K562 (cell line): ENCODE results near the gene MRLN. TPM values are rescaled to one million over a fixed set of nuclear protein-coding genes. Genes with fewer than 3 reads are reported as not detected.

ENCODE experiments used
- ATAC-seq: fragments of 200-7000 bp; cut with Tn5 transposase; 3 replicates; pipeline ENCODE4 v1.9.1; 2020; ENCODE audit warnings: moderate library complexity
- BruUV-seq: library from RNA; stranded (reverse); fragments of 400-500 nt; replicated peaks from 2 replicates; lab custom pipeline; 2021; lab: Mats Ljungman, UMichigan
- CTCF ChIA-PET: fragments of 300-600 bp; formaldehyde crosslinking; extraction: SDS; loops from one replicate; lab custom pipeline; 2021; ENCODE audit warnings: low intra/inter-chr PET ratio; lab: Yijun Ruan, JAX
- POLR2A ChIA-PET: fragments of 300-600, 350-650 bp; sonication (Branson Sonifier 250); formaldehyde crosslinking; extraction: SDS; loops from one replicate; lab custom pipeline; 2021; ENCODE audit warnings: antibody characterized with exemption, inconsistent platforms; lab: Yijun Ruan, JAX
- DNase-seq, 4 experiments: peaks; one replicate each; pipeline versions ENCODE4 v3.0.0 to v3.0.0-alpha.2; 2011 to 2018; ENCODE audit warnings: low spot score in 3 of 4, mixed read lengths in 3 of 4; ENCODE audit errors: extremely low read depth in 1 of 4
- FAIRE-seq: peaks from 2 replicates; lab custom pipeline; 2011; peaks lifted over from hg19 to GRCh38; lab: Jason Lieb, UNC
- H2AFZ ChIP-seq: 2 replicates; pipeline ENCODE4 v1.6.0; 2011; ENCODE audit warnings: low read depth, low read length, control low read depth, inconsistent platforms
- H3K27ac ChIP-seq: fragments of 200-600 bp; 3 replicates; pipeline ENCODE4 v1.8.0; 2011; ENCODE audit warnings: low read depth, mild to moderate bottlenecking, control low read depth, inconsistent platforms, low read length, moderate library complexity, mixed read lengths; ENCODE audit errors: extremely low read depth
- H3K27me3 ChIP-seq, 2 experiments: fragments of 300-600 bp in 1 of 2; 2 replicates in 1 of 2; 3 replicates in 1 of 2; pipeline versions ENCODE4 v1.6.0 to v1.8.0; 2011; ENCODE audit warnings: inconsistent platforms in 2 of 2, low read length in 2 of 2, mild to moderate bottlenecking in 1 of 2, mixed read lengths in 1 of 2, moderate library complexity in 1 of 2; ENCODE audit not compliant: control insufficient read depth in 2 of 2, insufficient read depth in 2 of 2
- H3K36me3 ChIP-seq: fragments of 300-600 bp; 3 replicates; pipeline ENCODE4 v1.8.0; 2011; ENCODE audit warnings: mild to moderate bottlenecking, low read length, inconsistent platforms; ENCODE audit not compliant: control insufficient read depth, insufficient read depth
- H3K4me1 ChIP-seq, 2 experiments: fragments of 200-600 bp in 1 of 2; replicated peaks in 1 of 2; 2 replicates in 1 of 2; 3 replicates in 1 of 2; pipeline versions ENCODE4 v1.5.1 to v1.8.0; 2011; ENCODE audit warnings: inconsistent platforms in 2 of 2, low read length in 2 of 2, mild to moderate bottlenecking in 1 of 2, mixed read lengths in 1 of 2, moderate library complexity in 1 of 2; ENCODE audit not compliant: control insufficient read depth in 2 of 2, insufficient read depth in 2 of 2
- H3K4me2 ChIP-seq: 2 replicates; pipeline ENCODE4 v1.6.1; 2011; ENCODE audit warnings: low read length, control low read depth, inconsistent platforms, mixed read lengths; ENCODE audit not compliant: insufficient read depth
- H3K4me3 ChIP-seq: fragments of 200-600 bp; sonication (generic), shearing (Covaris generic); 2 replicates; pipeline ENCODE4 v1.5.1; 2016; ENCODE audit warnings: control low read depth, inconsistent platforms
- H3K79me2 ChIP-seq: fragments of 200-600 bp; 3 replicates; pipeline ENCODE4 v1.8.0; 2011; ENCODE audit warnings: low read length, inconsistent platforms; ENCODE audit not compliant: control insufficient read depth, insufficient read depth
- H3K9ac ChIP-seq, 2 experiments: 2 replicates each; pipeline versions ENCODE4 v1.6.0 to v1.6.1; 2011; ENCODE audit warnings: low read depth in 2 of 2, low read length in 2 of 2, control low read depth in 1 of 2, inconsistent platforms in 1 of 2, mild to moderate bottlenecking in 1 of 2, mixed read lengths in 1 of 2; ENCODE audit not compliant: insufficient read depth in 1 of 2
- H3K9me1 ChIP-seq: one replicate; pipeline ENCODE4 v1.6.0; 2011; ENCODE audit warnings: inconsistent platforms, mild to moderate bottlenecking, low read length, moderate library complexity; ENCODE audit not compliant: control insufficient read depth, insufficient read depth
- H3K9me3 ChIP-seq: replicated peaks from 2 replicates; pipeline ENCODE4 v1.5.1; 2011; ENCODE audit warnings: low read depth, low read length, inconsistent platforms; ENCODE audit not compliant: control insufficient read depth, insufficient read depth
- H4K20me1 ChIP-seq: replicated peaks from 2 replicates; pipeline ENCODE4 v1.6.1; 2011; ENCODE audit warnings: low read length, inconsistent platforms, mixed read lengths; ENCODE audit not compliant: control insufficient read depth, insufficient read depth
- RBFOX2 ChIP-seq: fragments of 200-400 bp; formaldehyde crosslinking; IDR thresholded peaks from 2 replicates; pipeline ENCODE4 v1.6.1; 2017; ENCODE audit warnings: low read depth, mild to moderate bottlenecking, low read length, moderate library complexity
- TCF3 ChIP-seq: sonication (generic); formaldehyde crosslinking; IDR thresholded peaks from 2 replicates; pipeline ENCODE4 v1.4.0; 2020; ENCODE audit warnings: mild to moderate bottlenecking, missing genetic modification reagents
- XRCC4 ChIP-seq: IDR thresholded peaks from one replicate; pipeline ENCODE4 v1.6.1; 2011; ENCODE audit not compliant: insufficient read depth, insufficient read length; ENCODE audit errors: extremely low read depth
- WGBS: fragments of 100-300 bp; shearing (Covaris generic); methylation state at CpG from one replicate; pipeline ENCODE4 v1.1.6; 2016; ENCODE audit warnings: low coverage, mixed read lengths; ENCODE audit not compliant: insufficient coverage; ENCODE audit errors: missing lambda C conversion rate; 5-methylcytosine and 5-hydroxymethylcytosine counted together
- in situ Hi-C: fragments of 300-500 bp; cut with MboI; formaldehyde crosslinking; loops from 4 replicates; pipeline ENCODE4 v1.15.0; 2018; ENCODE audit warnings: inconsistent platforms, mixed read lengths
- intact Hi-C: fragments of 100-400 bp; cut with micrococcal nuclease; formaldehyde crosslinking; loops from 2 replicates; pipeline ENCODE4 v1.14.2; 2022
- polyA plus RNA-seq, 8 experiments: library from polyadenylated mRNA; depleted of rRNA in 4 of 8; stranded (reverse) in 5 of 8; unstranded in 3 of 8; fragments of >200 nt; fragmentation: Nextera tagmentation in 2 of 8; fragmentation: Illumina TruSeq in 1 of 8; extraction: Ambion mirVana in 2 of 8; extraction: Trizol in 1 of 8; gene quantifications; 2 replicates each; pipeline versions ENCODE4 v1.2.1 to v1.2.3, GENCODE V29; 2011 to 2014; ENCODE audit warnings: inconsistent platforms in 1 of 8, missing spikeins in 1 of 8
- total RNA-seq, 7 experiments: library from RNA; depleted of rRNA in 6 of 7; stranded (reverse); fragments of >200 nt in 6 of 7; fragmentation: Illumina TruSeq in 2 of 7; extraction: Trizol in 2 of 7; gene quantifications; 2 replicates each; pipeline versions ENCODE4 v1.2.1 to v1.2.3, GENCODE V29; 2011 to 2021; ENCODE audit warnings: low replicate concordance in 1 of 7
- TF ChIP-seq, protein P1 (sequence below): fragments of 200-800 bp; sonication (Bioruptor generic); IDR thresholded peaks from 2 replicates; pipeline ENCODE4 v1.6.1; 2017; ENCODE audit warnings: missing genetic modification characterization, missing compliant biosample characterization

The MRLN gene
- total and polyA plus RNA-seq, 9 of the 15 experiments (the other 6 are each of a cell fraction or from before 2014, with no cell fraction given): 0.07 to 0.13 TPM; not detected in 7

DNA sequence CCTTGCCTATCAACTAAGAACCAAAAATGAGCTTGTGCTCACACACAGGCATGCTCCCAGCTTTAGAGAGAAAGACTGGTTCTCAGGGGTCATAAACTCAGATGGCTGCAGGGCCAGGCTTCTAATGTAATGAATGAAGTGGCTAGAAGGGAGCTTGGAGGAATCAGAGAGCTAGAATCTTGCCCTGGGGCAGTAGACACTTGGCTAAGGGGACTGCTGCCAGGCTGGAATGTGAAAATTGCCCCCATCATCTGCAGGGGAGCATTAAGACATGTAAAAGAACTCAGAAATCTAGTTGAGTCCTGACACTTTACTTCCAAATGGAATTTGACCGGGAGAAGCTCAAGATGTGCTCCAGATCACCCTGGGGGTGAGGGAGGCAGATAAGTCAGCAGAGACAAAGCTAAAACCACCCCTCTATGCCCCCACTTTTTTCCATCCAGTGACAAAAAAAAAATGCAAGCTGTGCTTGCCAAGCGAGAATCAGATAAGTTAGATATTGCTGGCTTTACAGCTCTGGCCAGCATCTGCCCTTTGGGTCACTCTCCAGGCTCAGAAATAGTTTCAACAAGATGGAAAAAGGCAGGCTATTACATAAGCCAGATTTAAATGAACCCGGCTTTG, 41.3 kb downstream of the MRLN start:
- peaks cover 10 to 19% of the 10 kb centered on the region in 2 experiments; a peak in 4 of 5 replicates for H3K4me1 ChIP-seq
- POLR2A ChIA-PET: interaction anchor here (1.2 kb wide), 1 partner anchor 9 kb away, joined by 7 read pairs; no protein-coding TSS in a partner anchor
- no peak for FAIRE-seq

More for the DNA sequence above, 41.3 kb downstream of the MRLN start:
- no peaks in the 10 kb centered on the region for H3K9me1 ChIP-seq
- in situ Hi-C loops: no loop called here
- no peak overlapping the region for H3K27ac ChIP-seq
- H3K9ac ChIP-seq: no peak overlapping the region
- DNase-seq (no peak), ATAC-seq (no peak)
- H3K4me2 ChIP-seq: no peak overlapping the region
- peaks cover 6 to 20% of the 10 kb centered on the region in 2 experiments for H3K27me3 ChIP-seq
- BruUV-seq: no TSS peak
- no peaks in the 10 kb centered on the region for H3K9me3 ChIP-seq
- no peak overlapping the region for H3K4me3 ChIP-seq
- no peaks in the 10 kb centered on the region for H4K20me1 ChIP-seq
- H3K79me2 ChIP-seq: no peaks in the 10 kb centered on the region; the same call in 2 of the 3 replicates
- TF ChIP-seq RBFOX2: no peak
- no peak for TF ChIP-seq XRCC4
- TF ChIP-seq, protein P1, sequence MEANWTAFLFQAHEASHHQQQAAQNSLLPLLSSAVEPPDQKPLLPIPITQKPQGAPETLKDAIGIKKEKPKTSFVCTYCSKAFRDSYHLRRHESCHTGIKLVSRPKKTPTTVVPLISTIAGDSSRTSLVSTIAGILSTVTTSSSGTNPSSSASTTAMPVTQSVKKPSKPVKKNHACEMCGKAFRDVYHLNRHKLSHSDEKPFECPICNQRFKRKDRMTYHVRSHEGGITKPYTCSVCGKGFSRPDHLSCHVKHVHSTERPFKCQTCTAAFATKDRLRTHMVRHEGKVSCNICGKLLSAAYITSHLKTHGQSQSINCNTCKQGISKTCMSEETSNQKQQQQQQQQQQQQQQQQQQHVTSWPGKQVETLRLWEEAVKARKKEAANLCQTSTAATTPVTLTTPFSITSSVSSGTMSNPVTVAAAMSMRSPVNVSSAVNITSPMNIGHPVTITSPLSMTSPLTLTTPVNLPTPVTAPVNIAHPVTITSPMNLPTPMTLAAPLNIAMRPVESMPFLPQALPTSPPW: peak; percentile 38; the same call in 1 of the 2 replicates
- no peak for TF ChIP-seq TCF3 (CRISPR knock-in tag)
- CTCF ChIA-PET: no interaction called here
- intact Hi-C loops: no loop called here
- no peaks in the 10 kb centered on the region for H3K36me3 ChIP-seq
- 7% methylated on average over 3 of the region's 3 CpGs for WGBS
- H2AFZ ChIP-seq: no peak overlapping the region
